ENCODE data around the gene PCDHB12. TPM values are rescaled to one million over a fixed set of nuclear protein-coding genes. Genes with fewer than 3 reads are reported as not detected.

Gene PCDHB12
- total and polyA plus RNA-seq, 2 of the 13 experiments (the other 11 are each of a cell fraction or from before 2014, with no cell fraction given), result 0.03 to 0.04 TPM

DNA sequence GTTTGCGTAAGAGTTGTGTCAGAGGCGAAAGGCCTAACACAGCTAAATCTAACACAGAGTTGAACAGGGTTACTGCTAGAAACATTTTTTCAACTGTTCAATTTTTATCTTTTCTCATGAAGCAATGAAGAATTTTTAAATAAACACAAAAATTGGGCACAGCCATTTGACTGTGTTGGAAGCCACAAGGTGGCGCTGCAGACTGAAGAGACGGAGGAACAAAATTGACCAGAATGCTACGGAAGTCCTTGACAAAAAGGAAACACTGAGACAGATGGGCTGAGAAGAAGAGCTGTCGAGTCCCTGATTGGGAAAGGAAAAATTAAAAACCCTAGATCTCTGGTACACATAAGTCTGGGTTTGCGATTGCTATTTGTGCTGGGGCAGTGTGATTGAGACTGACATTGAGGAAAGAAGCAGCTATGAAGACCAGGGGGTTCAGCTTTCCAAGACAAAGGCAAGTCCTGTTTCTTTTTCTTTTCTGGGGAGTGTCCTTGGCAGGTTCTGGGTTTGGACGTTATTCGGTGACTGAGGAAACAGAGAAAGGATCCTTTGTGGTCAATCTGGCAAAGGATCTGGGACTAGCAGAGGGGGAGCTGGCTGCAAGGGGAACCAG, 21.5 kb upstream of the PCDHB12 start, which contains the start of gene PCDHB9:
TSS of gene PCDHB9 (plus strand) at position 265 of the 616 bp plus-strand sequence. CDS start at position 423, 158 bp downstream.
- peak; percentile 56; the same call in 2 of the 3 replicates for ATAC-seq

More for the DNA sequence above, 21.5 kb upstream of the PCDHB12 start, which contains the start of gene PCDHB9:
- H4K20me1 ChIP-seq (ENCODE audit: insufficient read depth, low read length), result no peaks in the 10 kb centered on the region
- no peaks in the 10 kb centered on the region for H3K79me2 ChIP-seq (ENCODE audit: insufficient read depth, low read length)
- FAIRE-seq, result peak; percentile 40
- H3K36me3 ChIP-seq (replicated peaks in 1 of 2; ENCODE audit: control insufficient read depth in 1 of 2, insufficient read depth in 2 of 2, low read length in 2 of 2), result no peaks in the 10 kb centered on the region
- no peaks in the 10 kb centered on the region; the same call in 1 of the 2 replicates for H3K4me1 ChIP-seq (ENCODE audit: insufficient read depth, low read length)
- in situ Hi-C loops (cut with HindIII; ENCODE audit: extremely low pct_ligation_motif_present, low pct_unique_long_range_greater_than_20kb) (no loop called here), intact Hi-C loops (cut with micrococcal nuclease; ENCODE audit: unreplicated experiment) (no loop called here)
- H3K4me3 ChIP-seq (replicated peaks in 1 of 3; ENCODE audit: insufficient read depth in 1 of 3, low read depth in 2 of 3, low read length in 3 of 3), result peak within 1 kb of the TSS in 1 of 3 experiments; percentile 4; a peak in 1 of 6 replicates
- DNase-seq (ENCODE audit: low spot score), result peak; percentile 17
- H3K4me2 ChIP-seq (ENCODE audit: low read depth, low read length), result peak within 1 kb of the TSS; percentile 54
- ChIA-PET CTCF (ENCODE audit: low intra/inter-chr PET ratio, low total read pairs) (interaction anchor here (1.1 kb wide), 2 partner anchors 10 to 103 kb away, joined by 3 read pairs; partner anchors contain the start of gene PCDHB8), POLR2A (no interaction called here)
- no TSS peak for BruUV-seq (replicated peaks)
- H3K9me3 ChIP-seq (ENCODE audit: low read length), result no peaks in the 10 kb centered on the region
- TF ChIP-seq, protein P1, sequence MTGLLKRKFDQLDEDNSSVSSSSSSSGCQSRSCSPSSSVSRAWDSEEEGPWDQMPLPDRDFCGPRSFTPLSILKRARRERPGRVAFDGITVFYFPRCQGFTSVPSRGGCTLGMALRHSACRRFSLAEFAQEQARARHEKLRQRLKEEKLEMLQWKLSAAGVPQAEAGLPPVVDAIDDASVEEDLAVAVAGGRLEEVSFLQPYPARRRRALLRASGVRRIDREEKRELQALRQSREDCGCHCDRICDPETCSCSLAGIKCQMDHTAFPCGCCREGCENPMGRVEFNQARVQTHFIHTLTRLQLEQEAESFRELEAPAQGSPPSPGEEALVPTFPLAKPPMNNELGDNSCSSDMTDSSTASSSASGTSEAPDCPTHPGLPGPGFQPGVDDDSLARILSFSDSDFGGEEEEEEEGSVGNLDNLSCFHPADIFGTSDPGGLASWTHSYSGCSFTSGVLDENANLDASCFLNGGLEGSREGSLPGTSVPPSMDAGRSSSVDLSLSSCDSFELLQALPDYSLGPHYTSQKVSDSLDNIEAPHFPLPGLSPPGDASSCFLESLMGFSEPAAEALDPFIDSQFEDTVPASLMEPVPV (CRISPR knock-in tag; IDR thresholded peaks at IDR 0.05), result no peak
- TF ChIP-seq ISL2 (CRISPR knock-in tag; IDR thresholded peaks at IDR 0.05), result no peak
- TF ChIP-seq, protein P2, sequence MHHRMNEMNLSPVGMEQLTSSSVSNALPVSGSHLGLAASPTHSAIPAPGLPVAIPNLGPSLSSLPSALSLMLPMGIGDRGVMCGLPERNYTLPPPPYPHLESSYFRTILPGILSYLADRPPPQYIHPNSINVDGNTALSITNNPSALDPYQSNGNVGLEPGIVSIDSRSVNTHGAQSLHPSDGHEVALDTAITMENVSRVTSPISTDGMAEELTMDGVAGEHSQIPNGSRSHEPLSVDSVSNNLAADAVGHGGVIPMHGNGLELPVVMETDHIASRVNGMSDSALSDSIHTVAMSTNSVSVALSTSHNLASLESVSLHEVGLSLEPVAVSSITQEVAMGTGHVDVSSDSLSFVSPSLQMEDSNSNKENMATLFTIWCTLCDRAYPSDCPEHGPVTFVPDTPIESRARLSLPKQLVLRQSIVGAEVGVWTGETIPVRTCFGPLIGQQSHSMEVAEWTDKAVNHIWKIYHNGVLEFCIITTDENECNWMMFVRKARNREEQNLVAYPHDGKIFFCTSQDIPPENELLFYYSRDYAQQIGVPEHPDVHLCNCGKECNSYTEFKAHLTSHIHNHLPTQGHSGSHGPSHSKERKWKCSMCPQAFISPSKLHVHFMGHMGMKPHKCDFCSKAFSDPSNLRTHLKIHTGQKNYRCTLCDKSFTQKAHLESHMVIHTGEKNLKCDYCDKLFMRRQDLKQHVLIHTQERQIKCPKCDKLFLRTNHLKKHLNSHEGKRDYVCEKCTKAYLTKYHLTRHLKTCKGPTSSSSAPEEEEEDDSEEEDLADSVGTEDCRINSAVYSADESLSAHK (CRISPR knock-in tag; IDR thresholded peaks at IDR 0.05; ENCODE audit: borderline replicate concordance), result no peak
- TF ChIP-seq ZNF790 (CRISPR knock-in tag; IDR thresholded peaks at IDR 0.05; ENCODE audit: borderline replicate concordance), result no peak
- TF ChIP-seq, protein P3, sequence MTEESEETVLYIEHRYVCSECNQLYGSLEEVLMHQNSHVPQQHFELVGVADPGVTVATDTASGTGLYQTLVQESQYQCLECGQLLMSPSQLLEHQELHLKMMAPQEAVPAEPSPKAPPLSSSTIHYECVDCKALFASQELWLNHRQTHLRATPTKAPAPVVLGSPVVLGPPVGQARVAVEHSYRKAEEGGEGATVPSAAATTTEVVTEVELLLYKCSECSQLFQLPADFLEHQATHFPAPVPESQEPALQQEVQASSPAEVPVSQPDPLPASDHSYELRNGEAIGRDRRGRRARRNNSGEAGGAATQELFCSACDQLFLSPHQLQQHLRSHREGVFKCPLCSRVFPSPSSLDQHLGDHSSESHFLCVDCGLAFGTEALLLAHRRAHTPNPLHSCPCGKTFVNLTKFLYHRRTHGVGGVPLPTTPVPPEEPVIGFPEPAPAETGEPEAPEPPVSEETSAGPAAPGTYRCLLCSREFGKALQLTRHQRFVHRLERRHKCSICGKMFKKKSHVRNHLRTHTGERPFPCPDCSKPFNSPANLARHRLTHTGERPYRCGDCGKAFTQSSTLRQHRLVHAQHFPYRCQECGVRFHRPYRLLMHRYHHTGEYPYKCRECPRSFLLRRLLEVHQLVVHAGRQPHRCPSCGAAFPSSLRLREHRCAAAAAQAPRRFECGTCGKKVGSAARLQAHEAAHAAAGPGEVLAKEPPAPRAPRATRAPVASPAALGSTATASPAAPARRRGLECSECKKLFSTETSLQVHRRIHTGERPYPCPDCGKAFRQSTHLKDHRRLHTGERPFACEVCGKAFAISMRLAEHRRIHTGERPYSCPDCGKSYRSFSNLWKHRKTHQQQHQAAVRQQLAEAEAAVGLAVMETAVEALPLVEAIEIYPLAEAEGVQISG (CRISPR knock-in tag; IDR thresholded peaks at IDR 0.05), result peak; percentile 38; the same call in 1 of the 2 replicates
- no peak for TF ChIP-seq GABPA (IDR thresholded peaks at IDR 0.05; ENCODE audit: low read depth, low read length)
- peak; percentile 40; the same call in 1 of the 2 replicates for TF ChIP-seq GABPA (CRISPR knock-in tag; IDR thresholded peaks at IDR 0.05; ENCODE audit: low read depth)
- TF ChIP-seq ELF1 (CRISPR knock-in tag; IDR thresholded peaks at IDR 0.05), result peak; percentile 12; the same call in 1 of the 2 replicates
- TF ChIP-seq, protein P4, sequence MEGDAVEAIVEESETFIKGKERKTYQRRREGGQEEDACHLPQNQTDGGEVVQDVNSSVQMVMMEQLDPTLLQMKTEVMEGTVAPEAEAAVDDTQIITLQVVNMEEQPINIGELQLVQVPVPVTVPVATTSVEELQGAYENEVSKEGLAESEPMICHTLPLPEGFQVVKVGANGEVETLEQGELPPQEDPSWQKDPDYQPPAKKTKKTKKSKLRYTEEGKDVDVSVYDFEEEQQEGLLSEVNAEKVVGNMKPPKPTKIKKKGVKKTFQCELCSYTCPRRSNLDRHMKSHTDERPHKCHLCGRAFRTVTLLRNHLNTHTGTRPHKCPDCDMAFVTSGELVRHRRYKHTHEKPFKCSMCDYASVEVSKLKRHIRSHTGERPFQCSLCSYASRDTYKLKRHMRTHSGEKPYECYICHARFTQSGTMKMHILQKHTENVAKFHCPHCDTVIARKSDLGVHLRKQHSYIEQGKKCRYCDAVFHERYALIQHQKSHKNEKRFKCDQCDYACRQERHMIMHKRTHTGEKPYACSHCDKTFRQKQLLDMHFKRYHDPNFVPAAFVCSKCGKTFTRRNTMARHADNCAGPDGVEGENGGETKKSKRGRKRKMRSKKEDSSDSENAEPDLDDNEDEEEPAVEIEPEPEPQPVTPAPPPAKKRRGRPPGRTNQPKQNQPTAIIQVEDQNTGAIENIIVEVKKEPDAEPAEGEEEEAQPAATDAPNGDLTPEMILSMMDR (CRISPR knock-in tag; IDR thresholded peaks at IDR 0.05), result peak; percentile 57
- TF ChIP-seq ZNF12 (CRISPR knock-in tag; IDR thresholded peaks at IDR 0.05), result no peak
- TF ChIP-seq HHEX (CRISPR knock-in tag; IDR thresholded peaks at IDR 0.05), result no peak
- H3K27ac ChIP-seq (ENCODE audit: extremely low read length, insufficient read depth, low read length), result no peak within 1 kb of the TSS
- 28% methylated on average over 9 of the region's 9 CpGs for WGBS (ENCODE audit: low lambda C conversion rate)
- no peaks in the 10 kb centered on the region for H3K27me3 ChIP-seq (ENCODE audit: control insufficient read depth in 1 of 2, insufficient read depth in 2 of 2, low read length in 2 of 2)
- no peak within 1 kb of the TSS for H3K9ac ChIP-seq (ENCODE audit: insufficient read depth, low read depth, low read length)
- H2AFZ ChIP-seq (ENCODE audit: low read length), result peak within 1 kb of the TSS; percentile 70
